DOHH2 (cell line): ENCODE measurements around the gene TTC32.
"Not testable (repeated sequence)": the region's sequence is repeated elsewhere in the genome, so short reads cannot be mapped to it uniquely, and the experiment has no call there.

Experiments
- CTCF ChIP-seq: fragments of 200-600 bp; sonication (generic); IDR thresholded peaks from one replicate; pipeline ENCODE4 v1.5.1; 2014; ENCODE audit warnings: antibody characterized with exemption, mild to moderate bottlenecking, low read depth, low read length; ENCODE audit not compliant: poor library complexity, severe bottlenecking
- EZH2phosphoT487 ChIP-seq: fragments of 200-600 bp; sonication (generic); IDR thresholded peaks from 2 replicates; pipeline ENCODE4 v1.6.1; 2017; ENCODE audit warnings: borderline replicate concordance, mild to moderate bottlenecking, antibody characterized with exemption, low read length, moderate library complexity, mixed read lengths

GRCh38 chr2:19880191-19880590 lies 21.6 kb downstream of the TTC32 start:
- not testable (repeated sequence) for TF ChIP-seq CTCF, EZH2phosphoT487
